Bone marrow (tissue), 2 donors: ENCODE data around the gene LILRB1.
"Not testable (repeated sequence)": the region's sequence is repeated elsewhere in the genome, so short reads cannot be mapped to it uniquely, and the experiment has no call there.

Experiments used
- DNase-seq, 2 donors: peaks; one replicate each; lab custom pipeline; 2025; lab: John Stamatoyannopoulos, UW

The LILRB1 gene

GRCh38 chr19:54624934-54625730 lies 5.2 kb upstream of the LILRB1 start:
- peak in 1 of 2 donors; percentile 20 for DNase-seq

- no peak for DNase-seq
Observed at GRCh38 chr19:54626757-54627156, 3.5 kb upstream of the LILRB1 start.

GRCh38 chr19:54627912-54628311 lies 2.4 kb upstream of the LILRB1 start:
- not testable (repeated sequence) for DNase-seq

GRCh38 chr19:54630782-54631181 lies 498 bp downstream of the LILRB1 start:
- no peak for DNase-seq

GRCh38 chr19:54631489-54632337 lies 1.4 kb downstream of the LILRB1 start:
- not testable (repeated sequence) for DNase-seq

- DNase-seq: not testable (repeated sequence)
Observed at GRCh38 chr19:54632517-54632916, 2.2 kb downstream of the LILRB1 start.

GRCh38 chr19:54633401-54633800 lies 3.1 kb downstream of the LILRB1 start:
- DNase-seq: no peak

- not testable (repeated sequence) for DNase-seq
Observed at GRCh38 chr19:54636081-54636480, 5.8 kb downstream of the LILRB1 start.

GRCh38 chr19:54638683-54639082 lies 8.4 kb downstream of the LILRB1 start:
- DNase-seq: no peak

GRCh38 chr19:54642953-54643352 lies 12.7 kb downstream of the LILRB1 start:
- DNase-seq: not testable (repeated sequence)

- not testable (repeated sequence) for DNase-seq
Observed at GRCh38 chr19:54643583-54643982, 13.3 kb downstream of the LILRB1 start.

GRCh38 chr19:54644056-54644455 lies 13.8 kb downstream of the LILRB1 start:
- no peak for DNase-seq

- no peak for DNase-seq
Observed at GRCh38 chr19:54646331-54646841, 16.1 kb downstream of the LILRB1 start.

GRCh38 chr19:54648129-54648528 lies 17.8 kb downstream of the LILRB1 start:
- no peak for DNase-seq

GRCh38 chr19:54650108-54650655 lies 19.9 kb downstream of the LILRB1 start:
- no peak for DNase-seq

GRCh38 chr19:54653181-54653809 lies 23.0 kb downstream of the LILRB1 start:
- peak in 1 of 2 donors; percentile 39 for DNase-seq

- DNase-seq: no peak
Observed at GRCh38 chr19:54654447-54655321, 24.4 kb downstream of the LILRB1 start.

- no peak for DNase-seq
Observed at GRCh38 chr19:54659300-54659699, 29.0 kb downstream of the LILRB1 start.

GRCh38 chr19:54660306-54660705 lies 30.0 kb downstream of the LILRB1 start:
- DNase-seq: no peak

- peak in 1 of 2 donors; percentile 75 for DNase-seq
Observed at GRCh38 chr19:54660964-54661363, 30.7 kb downstream of the LILRB1 start.
